HL-60 (cell line): Measurements from ENCODE around the gene SORCS2.

Experiments
- DNase-seq, 2 experiments: peaks; one replicate each; pipeline ENCODE4 v3.0.0-alpha.2; 2010 to 2020; ENCODE audit warnings: low read depth in 1 of 2, low spot score in 1 of 2
- H3K27ac ChIP-seq: fragments of 250-450 bp; sonication (Bioruptor Pico); replicated peaks from 2 replicates; pipeline ENCODE4 v1.5.1; 2020; ENCODE audit warnings: mild to moderate bottlenecking, moderate library complexity
- H3K27me3 ChIP-seq: fragments of 250-450 bp; sonication (Bioruptor Pico); 2 replicates; pipeline ENCODE4 v1.5.1; 2021; ENCODE audit warnings: mild to moderate bottlenecking, moderate library complexity; ENCODE audit not compliant: insufficient read depth, poor library complexity, severe bottlenecking
- H3K4me3 ChIP-seq: replicated peaks from 2 replicates; pipeline ENCODE4 v1.5.1; 2011; ENCODE audit warnings: mild to moderate bottlenecking, control low read depth, low read length; ENCODE audit not compliant: insufficient read depth
- CTCF ChIP-seq: IDR thresholded peaks from one replicate; pipeline ENCODE4 v1.5.1; 2011; ENCODE audit warnings: low read length, control low read depth, inconsistent platforms; ENCODE audit not compliant: insufficient read depth
- GABPA ChIP-seq: IDR thresholded peaks from 2 replicates; pipeline ENCODE4 v1.6.1; 2012; ENCODE audit warnings: low read depth
- POLR2AphosphoS5 ChIP-seq: IDR thresholded peaks from 2 replicates; pipeline ENCODE4 v1.6.1; 2012; ENCODE audit warnings: low read depth
- REST ChIP-seq: IDR thresholded peaks from 2 replicates; pipeline ENCODE4 v1.6.1; 2012; ENCODE audit warnings: low read depth; ENCODE audit not compliant: insufficient replicate concordance
- SPI1 ChIP-seq: IDR thresholded peaks from 2 replicates; pipeline ENCODE4 v1.6.1; 2012; ENCODE audit warnings: low read depth, mild to moderate bottlenecking, borderline replicate concordance

SORCS2 gene

GRCh38 chr4:7779432-7779768 is 587.1 kb downstream of the SORCS2 start:
- no peak for DNase-seq
- Histone ChIP-seq H3K27ac (no peak overlapping the region), H3K4me3 (no peak overlapping the region), H3K27me3 (peaks cover 3% of the 10 kb centered on the region)
- TF ChIP-seq REST (no peak), CTCF (no peak), POLR2AphosphoS5 (no peak), GABPA (no peak), SPI1 (no peak)

- no peak for DNase-seq
- Histone ChIP-seq H3K4me3 (no peak overlapping the region), H3K27me3 (peaks cover 3% of the 10 kb centered on the region), H3K27ac (no peak overlapping the region)
- no peak for TF ChIP-seq POLR2AphosphoS5
- no peak for TF ChIP-seq SPI1
These were observed 588.5 kb downstream of the SORCS2 start for GRCh38 chr4:7780751-7781348.

GRCh38 chr4:7781366-7781765 is 589.0 kb downstream of the SORCS2 start:
- Histone ChIP-seq H3K27me3 (peaks cover 3% of the 10 kb centered on the region), H3K27ac (no peak overlapping the region), H3K4me3 (no peak overlapping the region)
- TF ChIP-seq GABPA (no peak), CTCF (no peak), POLR2AphosphoS5 (no peak), SPI1 (no peak), REST (no peak)
- no peak for DNase-seq

- no peak overlapping the region for H3K4me3 ChIP-seq
- TF ChIP-seq GABPA (no peak), CTCF (no peak), POLR2AphosphoS5 (no peak), SPI1 (no peak), REST (no peak)
- H3K27ac ChIP-seq, result no peak overlapping the region
- no peak for DNase-seq
- peaks cover 3% of the 10 kb centered on the region for H3K27me3 ChIP-seq
These were observed 589.7 kb downstream of the SORCS2 start for GRCh38 chr4:7781993-7782392.
